Activated T-cell treated with anti-CD3 and anti-CD28 coated beads, Interleukin-2, amount 50 U/mL, for 1 hour (primary cell): ENCODE measurements around the gene RAMP2.

Experiments
- DNase-seq: peaks from one replicate; pipeline ENCODE4 v3.0.0-alpha.2; 2020

RAMP2 gene

DNA sequence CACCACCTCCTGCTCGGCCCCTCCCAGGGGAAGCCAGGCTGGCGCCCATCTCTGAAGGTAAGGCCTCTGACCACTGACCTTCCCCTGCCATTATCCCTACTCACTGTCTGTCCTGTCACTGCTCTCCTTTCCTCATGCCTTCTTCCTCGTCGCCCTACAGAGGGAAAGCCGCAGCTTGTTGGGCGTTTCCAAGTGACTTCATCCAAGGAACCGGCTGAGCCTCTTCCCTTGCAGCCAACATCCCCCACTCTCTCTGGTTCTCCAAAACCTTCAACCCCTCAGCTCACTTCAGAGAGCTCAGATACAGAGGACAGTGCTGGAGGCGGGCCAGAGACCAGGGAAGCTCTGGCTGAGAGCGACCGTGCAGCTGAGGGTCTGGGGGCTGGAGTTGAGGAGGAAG lies 34.4 kb downstream of the RAMP2 start:
- DNase-seq = no peak

DNA sequence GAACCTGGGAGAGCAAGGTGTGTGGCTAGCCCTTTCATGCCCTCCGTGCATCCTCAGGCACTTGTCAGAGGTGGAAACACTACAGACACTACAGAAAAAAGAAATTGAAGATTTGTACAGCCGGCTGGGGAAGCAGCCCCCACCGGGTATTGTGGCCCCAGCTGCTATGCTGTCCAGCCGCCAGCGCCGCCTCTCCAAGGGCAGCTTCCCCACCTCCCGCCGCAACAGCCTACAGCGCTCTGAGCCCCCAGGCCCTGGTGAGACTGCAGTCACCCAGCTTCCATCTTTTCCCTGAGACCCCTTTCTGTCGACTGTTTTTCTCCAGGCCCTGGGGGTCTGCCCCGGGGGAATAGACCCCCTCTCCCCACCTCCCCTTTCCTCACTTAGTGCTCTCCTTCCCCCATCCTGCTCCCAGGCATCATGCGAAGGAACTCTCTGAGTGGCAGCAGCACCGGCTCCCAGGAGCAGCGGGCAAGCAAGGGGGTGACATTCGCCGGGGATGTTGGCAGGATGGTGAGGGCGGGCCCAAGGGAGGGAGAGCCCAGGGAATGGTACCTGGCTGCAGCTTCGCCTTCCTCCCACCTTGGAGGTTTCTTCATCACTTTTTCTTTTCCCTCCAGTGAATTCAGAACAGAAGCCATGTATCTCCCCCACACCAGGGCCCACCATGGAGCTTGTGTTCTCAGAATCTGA lies 35.2 kb downstream of the RAMP2 start:
- no peak for DNase-seq

DNA sequence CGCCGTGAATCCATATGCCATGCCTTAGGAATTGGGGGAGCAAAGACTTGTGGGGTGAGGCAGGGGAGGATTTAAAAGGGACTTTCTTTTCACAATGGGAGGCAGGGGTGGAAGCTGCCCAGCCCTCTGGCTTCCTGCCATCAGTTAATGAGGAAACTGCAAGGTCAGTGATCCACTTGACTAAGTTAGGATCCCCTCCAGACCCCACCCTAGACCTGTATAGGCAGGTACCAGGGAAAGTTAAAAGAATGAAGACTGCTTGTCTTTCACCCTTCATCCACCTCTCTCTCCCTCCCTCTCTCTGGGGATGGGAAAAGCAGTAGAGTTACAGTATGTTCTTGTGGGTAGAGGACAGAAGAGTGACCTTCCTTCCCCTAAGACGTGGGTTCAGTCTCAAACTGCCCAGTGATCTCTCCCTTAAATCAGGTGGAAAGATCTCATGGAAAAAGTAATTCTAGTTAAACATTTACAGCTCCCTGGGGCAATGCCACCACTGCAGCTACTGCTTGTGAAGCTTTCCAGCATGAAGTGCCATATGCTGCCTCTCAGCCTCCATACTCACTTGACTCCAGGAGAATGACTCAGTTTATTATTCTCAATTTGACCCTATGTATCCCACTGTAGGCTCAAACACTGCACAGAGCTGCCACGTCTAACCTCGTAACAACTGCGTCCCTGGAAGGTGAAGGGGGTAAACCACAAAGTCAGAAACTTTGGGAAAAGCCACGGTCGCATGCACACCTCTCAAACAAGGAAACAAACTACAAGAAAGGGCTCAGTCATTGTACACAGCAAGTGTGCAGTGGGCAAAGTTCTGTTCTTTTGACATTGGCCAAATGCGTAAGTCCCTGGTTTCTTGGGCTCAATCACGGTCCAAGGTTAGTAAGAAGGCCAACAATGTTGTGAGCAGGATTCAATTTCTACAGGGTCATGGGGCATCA lies 36.3 kb downstream of the RAMP2 start:
- DNase-seq = no peak

DNA sequence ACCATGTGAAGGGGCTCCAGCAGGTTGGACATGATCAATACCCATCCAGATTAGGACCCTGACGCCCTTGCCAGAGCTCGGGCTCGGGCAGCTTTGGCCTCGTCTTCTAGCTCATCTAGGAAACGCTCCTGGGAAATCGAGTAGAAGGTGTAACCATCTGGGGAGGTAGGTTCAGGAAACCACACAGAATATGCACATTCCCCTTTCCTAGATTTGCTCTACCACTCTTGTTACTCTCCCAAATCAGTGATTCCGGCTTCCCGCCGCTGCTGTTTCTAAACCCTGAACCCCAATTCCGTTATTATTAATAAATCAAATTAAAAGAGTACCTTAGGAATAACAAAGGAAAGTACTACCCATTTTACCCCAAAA lies 37.0 kb downstream of the RAMP2 start:
- DNase-seq = no peak

DNA sequence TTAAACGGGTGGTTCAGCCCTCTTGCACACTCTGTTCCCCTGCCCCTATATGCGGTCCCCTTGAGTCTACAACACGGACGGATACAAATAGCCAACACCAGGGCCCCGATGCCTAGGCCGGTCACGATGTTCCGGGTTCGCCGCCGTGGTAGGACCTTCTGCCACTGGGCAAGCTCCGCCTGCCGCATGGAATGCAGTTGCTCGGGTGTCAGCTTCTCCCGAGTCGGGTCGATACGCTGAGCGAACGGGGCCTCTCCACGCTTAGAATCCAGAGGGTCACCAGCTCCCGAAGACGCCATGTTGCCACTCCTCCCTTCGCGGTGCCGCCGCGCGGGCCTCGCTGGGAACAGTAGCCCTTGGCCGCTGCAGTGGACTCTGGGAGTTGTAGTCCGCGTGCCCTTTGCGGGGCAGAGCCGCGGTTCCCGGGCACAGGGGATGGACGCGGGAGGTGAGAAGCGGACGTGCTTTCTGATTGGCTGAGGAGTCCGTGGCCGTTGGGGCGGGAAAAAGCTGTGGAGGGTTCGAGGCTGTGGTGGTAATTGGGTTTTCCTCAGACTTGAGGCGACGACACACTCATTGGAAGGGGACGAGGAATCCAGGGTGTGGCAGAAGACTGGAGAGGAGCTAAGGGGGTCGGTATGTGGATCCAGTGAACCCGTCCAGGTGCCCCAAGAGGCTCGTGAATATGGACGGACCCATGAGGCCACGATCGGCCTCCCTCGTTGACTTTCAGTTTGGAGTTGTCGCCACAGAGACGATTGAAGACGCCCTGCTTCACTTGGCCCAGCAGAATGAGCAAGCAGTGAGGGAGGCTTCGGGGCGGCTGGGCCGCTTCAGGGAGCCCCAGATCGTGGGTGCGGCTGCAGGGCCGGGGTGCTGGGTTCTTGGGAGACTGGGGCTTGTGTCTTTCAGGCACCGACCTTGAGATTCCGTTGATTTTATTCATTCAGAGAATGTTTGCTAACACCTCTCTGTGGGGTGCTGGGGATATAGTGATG lies 37.7 kb downstream of the RAMP2 start, which contains the start of the genes CNTD1 and COA3:
Gene CNTD1 (plus strand): TSS at position 479 of the 998 bp plus-strand sequence. CDS start 207 bp downstream, at position 686.
Gene COA3 (minus strand): TSS at position 322 of the 998 bp plus-strand sequence. CDS start 23 bp downstream, at position 299.
- peak; percentile 76 for DNase-seq

DNA sequence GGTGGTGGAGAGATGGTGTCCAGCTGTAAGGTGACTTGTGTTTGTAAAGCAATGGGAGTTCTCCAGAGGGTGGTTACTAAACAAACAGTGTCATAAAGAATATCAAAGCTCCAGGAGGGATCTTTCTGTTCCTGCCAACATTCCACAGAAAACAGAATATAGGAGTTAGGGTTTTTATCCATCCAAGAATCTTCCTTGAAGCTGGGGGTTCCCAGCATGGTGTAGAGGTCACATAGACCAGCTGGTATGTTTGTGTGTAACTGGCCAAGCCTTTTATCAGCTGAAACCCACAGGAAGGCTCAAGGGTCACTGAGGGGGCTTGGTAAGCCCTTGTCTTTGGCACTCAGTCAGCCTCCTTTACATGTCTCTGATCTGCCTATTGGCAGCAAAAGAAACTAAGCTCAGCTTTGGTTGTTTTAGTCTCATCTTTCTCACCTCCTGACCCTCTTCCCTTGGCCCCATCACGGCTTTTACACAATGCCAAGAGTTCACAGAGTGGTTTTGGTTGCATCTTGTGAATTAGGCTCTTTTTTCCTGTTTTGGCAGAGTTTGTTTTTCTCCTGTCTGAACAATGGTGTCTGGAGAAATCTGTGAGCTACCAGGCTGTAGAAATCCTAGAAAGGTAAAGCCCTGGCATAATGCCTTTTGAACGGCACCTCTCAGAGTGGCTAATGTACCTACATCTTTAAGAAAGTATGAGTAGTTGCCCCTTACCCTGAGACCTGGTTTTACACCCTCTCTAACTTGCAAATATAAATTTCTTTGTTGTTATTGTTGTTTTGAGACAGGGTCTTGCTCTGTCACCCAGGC lies 42.3 kb downstream of the RAMP2 start:
- no peak for DNase-seq

DNA sequence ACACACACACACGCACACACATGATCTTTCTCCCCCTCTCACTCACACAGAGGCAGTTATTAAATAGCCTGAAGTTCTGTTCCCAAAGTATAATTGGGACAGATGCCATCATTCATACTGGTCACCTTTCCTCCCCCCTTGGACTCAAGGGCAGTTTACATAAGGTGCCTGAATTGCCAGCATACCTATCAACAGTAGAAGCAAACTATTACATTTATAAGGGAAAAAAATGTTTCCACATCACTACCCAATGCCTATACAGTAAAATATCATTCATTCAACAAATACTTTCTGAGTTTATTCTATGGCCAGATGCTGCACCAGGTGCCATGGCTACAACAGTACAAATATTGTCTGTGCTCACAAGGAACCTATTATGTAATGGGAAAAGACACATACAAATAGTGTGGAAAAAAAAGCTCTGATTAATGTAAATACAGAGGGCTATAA lies 43.9 kb downstream of the RAMP2 start:
- no peak for DNase-seq

DNA sequence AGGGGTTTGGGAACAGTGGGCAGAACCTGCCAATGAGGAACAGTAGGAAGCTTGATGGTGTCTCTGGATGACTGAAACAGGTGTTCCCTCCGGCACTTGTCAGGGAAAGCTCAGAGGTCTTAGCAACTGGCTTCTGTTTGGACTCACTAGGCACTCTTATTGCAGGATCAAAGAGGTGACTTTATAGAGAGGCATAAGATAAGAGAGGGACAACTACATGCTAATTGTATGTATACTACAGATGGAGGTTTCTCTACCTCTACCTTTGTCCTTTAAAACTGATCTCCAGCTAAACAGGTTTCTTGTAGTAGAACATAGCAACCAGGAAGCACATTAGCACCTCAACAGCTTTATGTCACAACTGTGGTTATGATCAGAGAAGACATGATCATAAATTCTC lies 45.2 kb downstream of the RAMP2 start:
- no peak for DNase-seq

DNA sequence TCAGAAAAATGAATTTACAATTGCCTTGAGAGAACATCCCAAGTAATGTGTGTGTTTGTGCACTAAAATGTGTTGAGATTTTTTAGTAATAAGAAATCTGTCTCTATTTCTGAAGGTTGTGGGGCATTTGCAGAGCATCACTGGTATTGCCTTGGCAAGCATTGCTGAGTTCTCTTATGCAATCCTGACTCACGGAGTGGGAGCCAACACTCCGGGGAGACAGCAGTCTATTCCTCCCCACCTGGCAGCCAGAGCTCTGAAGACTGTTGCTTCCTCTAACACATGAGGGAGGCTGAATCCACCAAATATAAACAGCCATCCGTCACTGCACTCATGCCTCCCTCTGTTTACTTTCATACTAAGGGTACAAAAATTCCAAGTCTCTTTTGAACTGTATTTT lies 48.2 kb downstream of the RAMP2 start:
- no peak for DNase-seq
